ENCODE data around the gene LRMDA. TPM values are rescaled to one million over a fixed set of nuclear protein-coding genes. Genes with fewer than 3 reads are reported as not detected.

LRMDA gene
- total and polyA plus RNA-seq, 2 of the 4 experiments (the other 2 are of a cell fraction) = 0.07 TPM; not detected in 1

- Histone ChIP-seq H3K4me2 (ENCODE audit: low read depth, low read length) (no peak overlapping the region), H3K18ac (ENCODE audit: low read depth, low read length) (no peak overlapping the region), H4K5ac (ENCODE audit: low read depth, low read length) (no peak overlapping the region), H2AFZ (replicated peaks; ENCODE audit: low read length, poor library complexity) (no peak overlapping the region), H3K27ac (ENCODE audit: insufficient read depth, low read length) (no peak overlapping the region), H2AK9ac (replicated peaks; ENCODE audit: low read depth, low read length, poor library complexity) (no peak overlapping the region), H3K4me3 (ENCODE audit: insufficient read depth, low read depth, low read length) (no peak overlapping the region), H3K4ac (ENCODE audit: low read depth, low read length) (no peak overlapping the region), H2AK5ac (ENCODE audit: low read depth, low read length) (no peak overlapping the region), H3K27me3 (ENCODE audit: control insufficient read depth, insufficient read depth, low read length) (peaks cover 8% of the 10 kb centered on the region), H3K9me3 (ENCODE audit: control insufficient read depth, insufficient read depth, low read length) (no peaks in the 10 kb centered on the region), H3K23ac (ENCODE audit: low read depth, low read length) (no peak overlapping the region), H3K4me1 (ENCODE audit: control insufficient read depth, insufficient read depth, low read length) (no peaks in the 10 kb centered on the region), H4K91ac (ENCODE audit: insufficient read depth, low read depth, low read length) (no peak overlapping the region), H4K8ac (ENCODE audit: low read depth in 2 of 2, low read length in 2 of 2) (no peak overlapping the region), H3K9ac (ENCODE audit: low read depth, low read length) (no peak overlapping the region), H3K56ac (ENCODE audit: extremely low read depth, insufficient read depth, low read length) (no peak overlapping the region), H2BK15ac (ENCODE audit: low read depth, low read length) (no peak overlapping the region), H3K9me1 (ENCODE audit: insufficient read depth, low read length) (no peaks in the 10 kb centered on the region), H2BK120ac (ENCODE audit: low read depth, low read length) (no peak overlapping the region), H3K79me1 (ENCODE audit: low read depth in 1 of 2, low read length in 2 of 2) (no peaks in the 10 kb centered on the region), H2BK5ac (ENCODE audit: low read depth, low read length, poor library complexity, severe bottlenecking) (no peak overlapping the region), H3K36me3 (ENCODE audit: control insufficient read depth, insufficient read depth, low read length) (no peaks in the 10 kb centered on the region), H2BK20ac (ENCODE audit: low read depth, low read length) (no peak overlapping the region), H4K20me1 (ENCODE audit: insufficient read depth, low read length) (no peaks in the 10 kb centered on the region), H3K14ac (replicated peaks; ENCODE audit: low read depth, low read length) (no peak overlapping the region)
- ChIA-PET POLR2A (ENCODE audit: unreplicated experiment) (interaction anchor here (0.5 kb wide), 1 partner anchor 10 kb away, joined by 4 read pairs; no protein-coding TSS in a partner anchor), CTCF (interaction anchor here (0.7 kb wide), 1 partner anchor 12 kb away, joined by 3 read pairs; no protein-coding TSS in a partner anchor)
- no CpG with 5 or more reads among the region's 9 CpGs for WGBS, 2 experiments (ENCODE audit: extremely low coverage in 2 of 2, insufficient read length in 1 of 2)
- intact Hi-C loops (cut with micrococcal nuclease) (no loop called here), dilution Hi-C loops (cut with HindIII; ENCODE audit: low sequenced_read_pairs, unreplicated experiment) (no loop called here), in situ Hi-C loops (cut with MboI; ENCODE audit: low sequenced_read_pairs) (no loop called here)
- TF ChIP-seq POLR2A (IDR thresholded peaks at IDR 0.05; ENCODE audit: low read depth, low read length) (no peak), MAZ (IDR thresholded peaks at IDR 0.05; ENCODE audit: borderline replicate concordance, low read depth, low read length) (no peak), ELK1 (IDR thresholded peaks at IDR 0.05; ENCODE audit: borderline replicate concordance, low read depth, low read length) (no peak), SMC3 (IDR thresholded peaks at IDR 0.05; ENCODE audit: low read depth, low read length) (no peak), CTCF (conservative IDR thresholded peaks at IDR 0.05; ENCODE audit: low read depth, low read length) (no peak), CEBPB (IDR thresholded peaks at IDR 0.05; ENCODE audit: low read depth, low read length) (no peak), USF2 (IDR thresholded peaks at IDR 0.05; ENCODE audit: low read depth, low read length) (no peak), NFE2L2 (IDR thresholded peaks at IDR 0.05; ENCODE audit: low read depth, low read length) (no peak), RCOR1 (IDR thresholded peaks at IDR 0.05; ENCODE audit: insufficient replicate concordance, low read length) (no peak), MAFK (IDR thresholded peaks at IDR 0.05; ENCODE audit: low read depth, low read length) (no peak), BHLHE40 (IDR thresholded peaks at IDR 0.05; ENCODE audit: low read depth, low read length) (no peak), RAD21 (IDR thresholded peaks at IDR 0.05; ENCODE audit: low read length) (no peak), MXI1 (IDR thresholded peaks at IDR 0.05; ENCODE audit: borderline replicate concordance, low read depth, low read length) (no peak), RFX5 (IDR thresholded peaks at IDR 0.05; ENCODE audit: low read depth, low read length) (no peak), FOS (IDR thresholded peaks at IDR 0.05; ENCODE audit: low read depth, low read length) (no peak)
- ATAC-seq (ENCODE audit: low read depth) (no peak), DNase-seq (no peak)
- BruUV-seq (replicated peaks) = no TSS peak
These were observed 744.7 kb downstream of the LRMDA start for GRCh38 chr10:76176166-76176550.

Data from IMR-90 (cell line).